Endothelial cell (in vitro differentiated cells): Measurements from ENCODE around the gene COPG1. TPM values are rescaled to one million over a fixed set of nuclear protein-coding genes. Genes with fewer than 3 reads are reported as not detected.

ENCODE experiments used
- DNase-seq: peaks from one replicate; pipeline ENCODE4 v3.0.0; 2021; ENCODE audit warnings: low spot score
- H3K27ac Mint-ChIP-seq: one replicate; pipeline ENCODE4 v1.8.0; 2021; ENCODE audit warnings: mixed read lengths, inconsistent platforms; ENCODE audit not compliant: unreplicated experiment
- H3K27me3 Mint-ChIP-seq: one replicate; pipeline ENCODE4 v1.8.0; 2021; ENCODE audit warnings: mild to moderate bottlenecking, moderate library complexity, mixed read lengths, inconsistent platforms; ENCODE audit not compliant: unreplicated experiment
- H3K36me3 Mint-ChIP-seq: one replicate; pipeline ENCODE4 v1.8.0; 2021; ENCODE audit warnings: mild to moderate bottlenecking, low read depth, mixed read lengths, inconsistent platforms; ENCODE audit not compliant: unreplicated experiment
- H3K4me1 Mint-ChIP-seq: one replicate; pipeline ENCODE4 v1.8.0; 2021; ENCODE audit warnings: mild to moderate bottlenecking, mixed read lengths, inconsistent platforms; ENCODE audit not compliant: unreplicated experiment
- H3K4me3 Mint-ChIP-seq: one replicate; pipeline ENCODE4 v1.8.0; 2021; ENCODE audit warnings: mild to moderate bottlenecking, mixed read lengths, inconsistent platforms; ENCODE audit not compliant: unreplicated experiment
- H3K9me3 Mint-ChIP-seq: one replicate; pipeline ENCODE4 v1.8.0; 2021; ENCODE audit warnings: mixed read lengths, inconsistent platforms; ENCODE audit not compliant: unreplicated experiment
- CTCF ChIP-seq: fragments of 200-600 bp; sonication (generic); IDR thresholded peaks from one replicate; pipeline ENCODE4 v1.5.0; 2021; ENCODE audit warnings: antibody characterized with exemption; ENCODE audit not compliant: unreplicated experiment
- microRNA-seq: library from miRNA; unstranded; fragments of <30 nt; microRNA quantifications from one replicate; pipeline ENCODE4, GENCODE V29; 2020; ENCODE audit not compliant: unreplicated experiment
- total RNA-seq: library from RNA; stranded (reverse); fragmentation: NEBNext Ultra II Directional; extraction: Animal tissue kit (Norgen Biotek cat#: 25700); gene quantifications from one replicate; pipeline ENCODE4 v1.2.1, GENCODE V29; 2021; ENCODE audit not compliant: unreplicated experiment

COPG1 gene
- total RNA-seq, 1 donor from 2014 or later = 149 TPM

GRCh38 chr3:129325383-129325782 is 76.0 kb downstream of the COPG1 start:
- Mint-ChIP-seq H3K36me3 (no peaks in the 10 kb centered on the region), H3K4me3 (no peak overlapping the region), H3K27ac (no peak overlapping the region), H3K4me1 (no peaks in the 10 kb centered on the region), H3K9me3 (no peaks in the 10 kb centered on the region), H3K27me3 (peaks cover 4% of the 10 kb centered on the region)
- no peak for DNase-seq
- TF ChIP-seq CTCF = no peak

- H3K9me3 Mint-ChIP-seq = no peaks in the 10 kb centered on the region
- H3K36me3 Mint-ChIP-seq = no peaks in the 10 kb centered on the region
- no peak for DNase-seq
- no peak overlapping the region for H3K27ac Mint-ChIP-seq
- H3K4me3 Mint-ChIP-seq = no peak overlapping the region
- H3K27me3 Mint-ChIP-seq = peaks cover 5% of the 10 kb centered on the region
- TF ChIP-seq CTCF = no peak
- H3K4me1 Mint-ChIP-seq = no peaks in the 10 kb centered on the region
Measured at GRCh38 chr3:129326138-129326537, 76.7 kb downstream of the COPG1 start.

GRCh38 chr3:129326595-129326994 is 77.2 kb downstream of the COPG1 start:
- H3K27ac Mint-ChIP-seq = no peak overlapping the region
- no peaks in the 10 kb centered on the region for H3K9me3 Mint-ChIP-seq
- no peak overlapping the region for H3K4me3 Mint-ChIP-seq
- no peaks in the 10 kb centered on the region for H3K36me3 Mint-ChIP-seq
- H3K4me1 Mint-ChIP-seq = no peaks in the 10 kb centered on the region
- peaks cover 5% of the 10 kb centered on the region for H3K27me3 Mint-ChIP-seq
- no peak for TF ChIP-seq CTCF
- DNase-seq = no peak

Small RNAs within 50 kb of the gene (microRNA-seq; reads per million reads assigned to microRNA genes)
- gene MIR6826 = 0.83 reads per million, percentile 7 among the genes with 10 or more reads in this experiment

Other genes with a start within 250 kb of the COPG1 start
- 15.9 TPM for gene EFCC1, start 248.3 kb upstream of the COPG1 start, total RNA-seq
- gene GP9, start 188.8 kb upstream of the COPG1 start, total RNA-seq = 1.5 TPM
- 53.0 TPM for gene RAB43, start 127.8 kb upstream of the COPG1 start, total RNA-seq
- gene ISY1, start 88.5 kb upstream of the COPG1 start, total RNA-seq = 61.9 TPM
- 192 TPM for gene CNBP, start 65.7 kb upstream of the COPG1 start, total RNA-seq
- 36.4 TPM for gene HMCES, start 29.3 kb downstream of the COPG1 start, total RNA-seq
- 0.21 TPM for gene EFCAB12, start 179.0 kb downstream of the COPG1 start, total RNA-seq
- gene MBD4, start 190.3 kb downstream of the COPG1 start, total RNA-seq = 30.6 TPM
- 25.1 TPM for gene IFT122, start 190.6 kb downstream of the COPG1 start, total RNA-seq